Suprapubic skin (tissue), 4 donors: Measurements from ENCODE around the gene CBX3.

Experiments used
- POLR2A ChIP-seq, 2 donors: fragments of 450-650 bp; IDR thresholded peaks; one replicate each; pipeline ENCODE4 v1.6.1; 2017; ENCODE audit warnings: antibody characterized with exemption in 2 of 2, mild to moderate bottlenecking in 2 of 2, moderate library complexity in 2 of 2
- POLR2AphosphoS5 ChIP-seq, 3 donors: sonication (generic); formaldehyde crosslinking; IDR thresholded peaks; one replicate each; pipeline ENCODE4 v1.6.1; 2017; ENCODE audit warnings: antibody characterized with exemption in 3 of 3
- TF ChIP-seq, protein P1 (sequence below), 2 donors: fragments of 200-600 bp in 1 of 2; fragments of 450-650 bp in 1 of 2; sonication (generic) in 1 of 2; IDR thresholded peaks; one replicate each; pipeline ENCODE4 v1.5.1; 2016 to 2019; ENCODE audit warnings: antibody characterized with exemption in 2 of 2, mild to moderate bottlenecking in 1 of 2, moderate library complexity in 1 of 2

DNA sequence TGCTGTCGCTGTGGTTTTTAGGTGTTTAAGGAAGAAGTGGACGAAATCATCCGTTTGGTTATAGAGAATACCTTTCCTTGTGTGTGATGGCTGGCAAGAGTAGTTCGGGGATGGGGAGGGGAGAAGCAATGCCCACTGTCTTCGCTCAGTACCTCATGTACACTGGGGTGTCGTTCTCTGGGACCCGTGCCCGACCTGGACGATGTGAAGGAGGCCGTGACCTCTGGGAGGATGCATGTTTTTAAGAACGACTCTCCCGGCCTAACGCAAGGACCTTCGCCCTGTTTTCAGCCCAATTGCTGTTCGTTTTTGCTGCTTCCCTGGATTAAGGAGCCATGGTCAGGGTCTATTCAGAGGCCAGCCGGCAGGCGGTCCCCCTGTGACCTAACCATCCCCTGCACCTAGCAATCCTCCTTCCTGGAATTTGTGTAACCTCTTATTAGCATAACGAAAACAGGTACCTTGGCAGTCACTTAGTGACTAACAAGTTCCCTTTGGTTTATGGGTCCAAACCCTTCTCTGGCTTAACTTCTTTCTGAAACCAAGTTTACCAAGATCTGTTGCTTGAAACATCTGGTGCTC is 48.2 kb upstream of the CBX3 start:
- TF ChIP-seq, protein P1, sequence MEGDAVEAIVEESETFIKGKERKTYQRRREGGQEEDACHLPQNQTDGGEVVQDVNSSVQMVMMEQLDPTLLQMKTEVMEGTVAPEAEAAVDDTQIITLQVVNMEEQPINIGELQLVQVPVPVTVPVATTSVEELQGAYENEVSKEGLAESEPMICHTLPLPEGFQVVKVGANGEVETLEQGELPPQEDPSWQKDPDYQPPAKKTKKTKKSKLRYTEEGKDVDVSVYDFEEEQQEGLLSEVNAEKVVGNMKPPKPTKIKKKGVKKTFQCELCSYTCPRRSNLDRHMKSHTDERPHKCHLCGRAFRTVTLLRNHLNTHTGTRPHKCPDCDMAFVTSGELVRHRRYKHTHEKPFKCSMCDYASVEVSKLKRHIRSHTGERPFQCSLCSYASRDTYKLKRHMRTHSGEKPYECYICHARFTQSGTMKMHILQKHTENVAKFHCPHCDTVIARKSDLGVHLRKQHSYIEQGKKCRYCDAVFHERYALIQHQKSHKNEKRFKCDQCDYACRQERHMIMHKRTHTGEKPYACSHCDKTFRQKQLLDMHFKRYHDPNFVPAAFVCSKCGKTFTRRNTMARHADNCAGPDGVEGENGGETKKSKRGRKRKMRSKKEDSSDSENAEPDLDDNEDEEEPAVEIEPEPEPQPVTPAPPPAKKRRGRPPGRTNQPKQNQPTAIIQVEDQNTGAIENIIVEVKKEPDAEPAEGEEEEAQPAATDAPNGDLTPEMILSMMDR (IDR thresholded peaks at IDR 0.05) = no peak
- TF ChIP-seq POLR2A (IDR thresholded peaks at IDR 0.05) (no peak), POLR2AphosphoS5 (IDR thresholded peaks at IDR 0.05) (no peak)
